Activated CD4-positive, CD25-positive, alpha-beta regulatory T cell treated with anti-CD3 and anti-CD28 coated beads, Interleukin-2, amount 50 U/mL, for 72 hours (primary cell): ENCODE measurements around the gene ZDHHC16.
"Not testable (repeated sequence)": the region's sequence is repeated elsewhere in the genome, so short reads cannot be mapped to it uniquely, and the experiment has no call there.

Experiments
- DNase-seq: peaks from one replicate; pipeline ENCODE4 v3.0.0; 2021

Gene ZDHHC16

DNA sequence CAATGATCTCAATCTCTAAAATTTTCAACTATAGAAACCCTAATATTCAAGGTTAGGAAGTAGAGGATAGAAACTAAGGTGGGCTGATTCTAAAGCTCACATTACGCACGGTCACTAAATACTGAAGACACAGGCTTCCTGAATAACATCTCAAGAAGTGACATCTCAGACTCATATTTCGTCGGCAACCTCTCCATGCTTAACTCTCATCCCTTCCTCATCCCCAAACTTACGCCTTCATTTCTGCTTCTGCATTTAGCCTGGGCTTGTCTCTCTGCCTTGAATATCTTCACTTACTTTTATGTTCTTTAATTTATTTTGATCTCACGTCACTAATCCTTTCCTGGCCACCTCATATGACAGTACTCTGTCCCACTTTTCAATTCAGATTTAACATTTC is 10.8 kb upstream of the ZDHHC16 start:
- DNase-seq: no peak

DNA sequence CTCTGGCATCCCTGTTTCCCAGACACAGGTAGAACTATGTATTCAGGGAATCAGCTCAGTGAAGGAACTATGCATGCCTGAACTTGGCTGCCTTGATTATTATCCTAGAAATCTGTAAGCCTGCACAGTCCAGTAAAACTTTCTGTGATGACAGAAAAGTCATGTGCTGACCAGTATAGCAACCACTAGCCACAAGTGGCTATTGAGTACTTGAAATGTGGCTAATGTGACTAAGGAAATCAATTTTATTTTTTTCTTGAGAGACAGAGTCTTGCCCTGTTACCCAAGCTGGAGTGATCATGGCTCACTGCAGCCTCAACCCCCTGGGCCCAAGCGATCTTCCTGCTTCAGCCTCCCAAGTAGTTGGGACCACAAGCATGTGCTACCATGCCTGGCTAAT is 3.7 kb upstream of the ZDHHC16 start:
- no peak for DNase-seq

DNA sequence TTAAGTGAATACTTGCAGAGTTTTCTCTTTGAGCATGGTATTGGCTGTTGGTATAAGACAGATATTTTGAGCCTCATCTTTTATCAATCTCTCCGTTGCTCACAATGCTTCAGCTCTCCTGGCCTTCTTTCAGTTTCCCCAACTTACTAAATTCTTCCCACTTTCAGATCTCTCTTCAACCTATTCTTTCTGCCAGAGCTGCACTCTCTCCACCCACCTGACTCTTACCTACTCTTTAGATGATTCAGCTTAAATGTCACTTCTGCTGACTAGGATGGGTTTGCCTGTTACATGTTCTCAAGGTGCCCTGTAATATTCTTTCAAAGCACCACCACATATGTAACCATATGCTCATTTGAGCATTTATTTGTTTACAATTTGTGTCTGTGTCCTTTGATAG is 1.8 kb upstream of the ZDHHC16 start:
- DNase-seq: no peak

DNA sequence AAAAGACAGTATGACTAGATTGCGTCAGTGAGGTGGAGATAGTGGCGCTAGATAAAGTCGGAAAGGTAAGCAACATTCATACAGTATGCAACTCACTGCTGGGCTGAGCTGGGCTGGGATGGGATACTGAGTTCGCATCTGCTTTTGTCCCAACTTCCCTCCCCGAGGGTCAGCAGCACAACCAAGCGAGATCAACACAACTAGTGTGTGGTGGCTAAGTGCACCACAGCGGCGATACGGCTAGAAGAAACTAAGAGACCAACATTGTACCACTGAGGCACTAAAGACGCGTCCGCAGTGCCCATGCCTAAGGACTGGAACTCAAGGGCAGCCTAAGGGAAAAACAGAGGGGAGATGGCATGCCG is 636 bp upstream of the ZDHHC16 start:
- DNase-seq: no peak

DNA sequence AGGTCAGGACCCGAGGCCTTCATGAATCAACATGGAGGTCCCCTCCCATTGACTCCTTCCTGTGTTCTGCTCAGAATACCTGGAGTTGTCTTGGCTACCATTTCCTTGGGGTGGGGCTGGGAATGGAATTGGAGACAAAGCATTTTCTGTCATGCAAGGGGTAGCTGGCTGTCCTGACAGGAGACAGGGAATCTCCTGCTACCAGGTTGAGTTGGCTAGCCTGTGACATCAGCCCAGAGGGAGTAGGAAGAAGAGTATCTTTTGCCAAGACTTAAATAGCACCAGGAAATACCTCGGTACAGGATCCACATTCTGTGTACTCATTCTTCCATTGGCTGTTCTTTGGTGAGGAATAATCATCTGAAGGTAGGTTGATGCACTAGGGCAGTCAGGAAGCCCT is 4.9 kb downstream of the ZDHHC16 start:
- DNase-seq: no peak

DNA sequence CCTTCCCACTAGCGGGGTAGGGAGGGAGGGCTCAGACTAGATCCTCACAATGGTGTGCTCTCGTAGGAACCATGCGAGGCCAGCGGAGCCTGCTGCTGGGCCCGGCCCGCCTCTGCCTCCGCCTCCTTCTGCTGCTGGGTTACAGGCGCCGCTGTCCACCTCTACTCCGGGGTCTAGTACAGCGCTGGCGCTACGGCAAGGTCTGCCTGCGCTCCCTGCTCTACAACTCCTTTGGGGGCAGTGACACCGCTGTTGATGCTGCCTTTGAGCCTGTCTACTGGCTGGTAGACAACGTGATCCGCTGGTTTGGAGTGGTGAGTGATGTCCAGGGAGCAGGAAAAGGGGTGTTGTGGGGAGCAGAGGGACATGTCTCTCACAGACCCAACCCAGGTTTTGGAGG is 5.6 kb downstream of the ZDHHC16 start:
- no peak for DNase-seq

DNA sequence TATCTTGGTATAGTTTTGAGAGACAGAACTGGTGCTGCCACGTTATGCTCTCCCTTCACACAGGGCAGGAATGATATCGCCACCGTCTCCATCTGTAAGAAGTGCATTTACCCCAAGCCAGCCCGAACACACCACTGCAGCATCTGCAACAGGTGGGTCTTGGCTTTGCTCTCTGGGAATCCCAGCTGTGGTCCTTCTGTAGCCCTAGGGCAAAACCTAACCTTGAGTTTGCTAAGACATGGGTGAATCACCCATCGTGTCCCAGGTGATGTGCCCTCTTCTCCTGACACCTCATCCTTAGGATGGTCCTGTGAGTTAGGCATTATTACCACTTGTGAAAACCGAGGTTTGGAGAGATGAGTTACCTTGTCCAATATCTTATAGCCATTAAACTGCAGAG is 6.4 kb downstream of the ZDHHC16 start:
- DNase-seq: no peak

DNA sequence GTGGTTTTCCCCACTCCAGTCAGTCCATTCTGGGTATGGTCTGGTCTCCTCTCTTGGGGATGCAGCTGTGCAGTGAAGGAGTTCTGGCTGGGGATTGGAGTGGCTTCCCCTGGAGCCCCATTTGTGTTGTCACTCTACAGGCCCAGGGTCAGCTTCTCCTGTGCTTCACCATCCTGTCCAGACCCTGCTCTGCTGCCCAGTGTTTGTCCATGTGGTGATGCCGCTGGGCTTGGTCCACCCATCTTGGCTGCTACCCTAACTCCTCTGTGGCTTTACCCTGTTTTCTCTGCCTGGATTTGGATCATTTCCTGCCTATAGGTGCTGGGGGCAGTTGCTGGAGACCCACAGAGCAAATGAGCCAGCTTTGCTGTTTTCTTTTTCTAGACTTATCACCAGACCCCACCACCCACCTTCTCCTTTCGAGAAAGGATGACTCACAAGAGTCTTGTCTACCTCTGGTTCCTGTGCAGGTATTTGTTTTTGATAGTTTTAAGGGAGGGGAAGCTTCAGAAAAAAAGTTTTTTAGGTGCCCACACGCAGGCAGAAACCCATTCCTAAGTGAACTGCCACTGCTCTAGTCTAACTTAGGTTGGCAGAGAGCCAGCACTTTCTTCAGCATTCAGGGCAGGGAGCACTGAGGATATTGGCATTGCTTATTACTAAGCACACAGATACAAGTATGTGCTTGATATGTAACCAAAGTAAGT is 8.5 kb downstream of the ZDHHC16 start:
- no peak for DNase-seq

DNA sequence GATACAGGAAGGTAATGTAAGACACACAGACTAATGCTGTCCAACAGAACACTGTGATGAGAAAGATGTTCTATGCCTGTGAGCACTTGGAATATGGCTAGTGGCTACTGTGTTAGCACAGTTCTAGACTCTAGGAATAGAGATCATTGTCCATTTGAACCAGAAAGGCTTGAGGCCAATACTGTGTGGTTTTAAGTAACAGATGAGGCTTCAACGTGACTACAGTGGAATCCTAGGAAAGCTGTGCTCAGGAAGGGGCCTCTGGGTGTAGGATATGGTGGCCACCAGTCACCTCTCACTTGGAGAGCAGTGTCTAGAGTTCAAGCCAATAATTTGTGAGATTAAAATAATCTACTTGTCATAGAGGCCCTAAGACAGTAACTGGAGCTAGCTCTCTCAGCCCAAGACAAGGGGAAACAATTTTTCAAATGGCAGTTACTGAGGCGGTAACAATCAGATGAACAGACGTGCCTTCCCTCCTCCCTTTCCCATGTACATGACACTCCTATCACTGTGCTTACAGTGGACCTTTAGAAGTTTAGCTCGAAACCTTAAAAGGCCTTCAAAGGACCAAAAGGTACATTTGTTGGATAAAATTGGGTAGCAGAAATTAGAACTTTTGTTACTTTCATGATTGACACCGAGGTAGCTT is 10.2 kb downstream of the ZDHHC16 start:
- DNase-seq: no peak

DNA sequence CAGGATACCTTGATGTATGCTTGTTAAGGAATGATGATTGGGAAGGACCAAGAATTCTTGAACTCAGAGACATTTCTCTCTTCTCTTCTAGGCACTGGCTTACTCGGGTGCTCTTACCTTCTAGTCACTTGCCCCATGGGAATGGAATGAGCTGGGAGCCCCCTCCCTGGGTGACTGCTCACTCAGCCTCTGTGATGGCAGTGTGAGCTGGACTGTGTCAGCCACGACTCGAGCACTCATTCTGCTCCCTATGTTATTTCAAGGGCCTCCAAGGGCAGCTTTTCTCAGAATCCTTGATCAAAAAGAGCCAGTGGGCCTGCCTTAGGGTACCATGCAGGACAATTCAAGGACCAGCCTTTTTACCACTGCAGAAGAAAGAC is 10.7 kb downstream of the ZDHHC16 start:
- DNase-seq: no peak

DNA sequence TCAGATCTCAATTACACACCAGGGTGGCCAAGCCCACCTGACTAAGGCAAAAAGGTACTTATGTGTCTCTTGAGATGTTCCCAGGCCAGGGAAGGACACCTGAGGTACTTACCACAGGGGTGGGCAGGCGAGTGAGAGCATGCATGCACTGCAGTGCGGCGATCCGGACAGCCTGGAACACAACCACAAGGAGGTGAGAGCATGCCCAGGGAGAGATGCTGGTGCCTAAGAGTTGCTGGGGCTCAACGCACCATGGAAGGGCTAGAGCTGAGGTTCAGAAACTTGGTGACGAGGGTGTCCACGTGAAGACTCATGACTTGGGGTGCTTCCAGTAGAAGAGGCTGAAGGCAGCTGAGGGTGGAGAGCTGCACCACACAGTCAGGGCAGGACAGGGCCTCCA is 13.1 kb downstream of the ZDHHC16 start:
- DNase-seq: no peak

DNA sequence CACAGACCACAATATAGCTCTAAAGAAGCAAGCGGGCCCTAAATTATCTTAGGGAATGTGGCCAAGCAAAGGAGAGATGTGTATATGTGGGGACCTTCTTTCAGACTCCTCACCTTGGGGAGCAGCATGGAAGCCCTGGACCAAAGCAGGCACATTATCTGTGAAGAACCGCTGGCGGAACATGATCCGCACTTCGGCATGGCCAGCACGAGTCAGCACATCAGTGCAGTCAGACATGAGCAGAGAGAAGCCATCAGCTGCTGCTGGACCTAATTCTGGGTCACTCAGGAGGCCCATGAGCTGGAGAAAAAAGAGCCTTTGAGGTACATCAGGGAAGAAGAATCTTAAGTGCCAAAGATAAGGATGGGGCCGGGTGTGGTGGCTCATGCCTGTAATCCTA is 14.0 kb downstream of the ZDHHC16 start:
- DNase-seq: no peak

DNA sequence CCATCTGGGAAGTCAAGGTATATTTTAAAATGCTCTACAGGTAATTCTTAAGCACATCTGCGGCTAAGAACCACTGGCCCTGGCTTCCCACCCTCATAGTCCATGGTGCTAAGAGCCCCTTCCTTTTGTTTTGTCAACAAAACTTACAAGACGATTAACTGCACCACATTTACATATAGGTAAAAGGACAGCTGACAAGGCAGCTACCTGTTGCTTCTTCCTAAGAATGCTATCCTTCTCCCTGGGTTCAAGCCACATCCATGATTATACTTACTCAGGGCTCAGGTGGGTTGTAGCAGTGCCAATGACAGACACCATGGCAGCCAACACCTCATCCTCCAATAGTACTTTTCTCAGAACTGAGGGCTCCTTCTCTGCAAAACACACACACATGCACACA is 16.3 kb downstream of the ZDHHC16 start:
- DNase-seq: no peak

DNA sequence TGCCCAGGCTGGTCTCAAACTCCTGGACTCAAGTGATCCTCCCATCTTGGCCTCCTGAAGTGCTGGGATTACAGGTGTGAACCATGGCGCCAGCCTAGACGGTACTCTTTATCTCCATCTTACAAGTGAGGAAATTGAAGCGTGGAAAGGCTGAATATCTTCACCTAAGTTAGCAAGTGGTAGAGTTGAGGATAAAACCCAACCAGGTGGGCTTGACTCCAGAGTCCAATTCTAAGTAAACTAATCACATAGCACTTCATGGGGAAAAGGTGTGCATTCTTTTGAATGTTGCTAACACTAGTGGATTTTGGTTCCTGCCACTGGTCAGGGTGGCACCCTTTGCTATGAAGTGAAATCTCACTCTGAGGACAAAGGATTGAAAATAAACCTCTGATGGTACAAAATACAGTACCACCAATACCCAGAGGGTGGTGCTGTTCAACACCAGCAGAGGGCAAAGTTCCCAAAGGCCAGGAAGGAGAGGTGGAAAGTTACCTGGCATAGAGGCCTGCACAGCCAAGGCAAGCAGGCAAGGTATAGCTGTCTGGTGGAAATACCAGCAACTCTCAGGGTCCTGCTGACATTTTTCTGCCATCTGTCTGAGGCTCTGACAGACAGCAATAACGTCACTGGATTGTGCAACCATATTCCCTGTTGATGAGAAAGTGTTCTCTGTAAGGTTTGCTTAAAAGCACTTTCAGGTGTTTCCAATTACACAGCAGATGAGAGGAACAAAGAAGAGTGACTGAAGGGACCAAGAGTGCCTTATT is 17.6 kb downstream of the ZDHHC16 start:
- DNase-seq: no peak

DNA sequence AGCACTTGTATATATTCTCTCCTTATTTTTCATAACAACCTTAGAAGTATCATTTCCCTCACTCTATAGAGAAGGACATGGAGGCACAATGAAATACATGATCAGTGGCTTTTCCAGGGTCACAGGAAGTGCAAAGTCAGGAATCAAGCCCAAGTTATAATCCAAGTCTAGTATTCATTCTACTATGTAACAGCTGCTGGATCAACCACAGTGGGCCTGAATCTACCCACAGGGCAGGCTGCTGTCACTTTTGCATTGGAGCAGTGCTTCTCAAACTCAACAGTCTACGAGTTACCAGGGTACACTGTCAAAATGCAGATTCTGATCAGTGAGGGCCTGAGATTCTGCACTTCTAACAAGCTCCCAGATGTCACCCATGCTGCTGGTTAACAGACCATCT is 18.3 kb downstream of the ZDHHC16 start:
- no peak for DNase-seq

DNA sequence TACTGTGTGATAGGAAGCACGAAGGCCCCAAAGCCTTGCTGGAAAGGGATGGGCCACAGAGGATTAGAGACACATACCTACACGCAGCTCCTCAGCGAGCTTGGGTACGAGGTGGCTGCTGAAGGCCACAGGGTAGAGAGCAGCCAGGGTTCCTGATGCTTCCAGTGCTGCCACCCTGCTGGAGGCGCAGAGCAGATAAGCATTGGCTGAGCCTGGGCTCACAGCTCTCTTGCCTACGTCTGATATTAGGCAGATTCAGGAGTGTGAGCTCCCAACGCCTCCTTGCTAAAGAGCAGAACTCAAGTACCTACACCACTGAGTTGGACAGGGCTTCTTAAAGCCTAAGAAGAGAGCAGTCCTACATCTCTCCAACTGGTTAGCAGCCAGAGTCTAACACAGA is 20.0 kb downstream of the ZDHHC16 start:
- no peak for DNase-seq

DNA sequence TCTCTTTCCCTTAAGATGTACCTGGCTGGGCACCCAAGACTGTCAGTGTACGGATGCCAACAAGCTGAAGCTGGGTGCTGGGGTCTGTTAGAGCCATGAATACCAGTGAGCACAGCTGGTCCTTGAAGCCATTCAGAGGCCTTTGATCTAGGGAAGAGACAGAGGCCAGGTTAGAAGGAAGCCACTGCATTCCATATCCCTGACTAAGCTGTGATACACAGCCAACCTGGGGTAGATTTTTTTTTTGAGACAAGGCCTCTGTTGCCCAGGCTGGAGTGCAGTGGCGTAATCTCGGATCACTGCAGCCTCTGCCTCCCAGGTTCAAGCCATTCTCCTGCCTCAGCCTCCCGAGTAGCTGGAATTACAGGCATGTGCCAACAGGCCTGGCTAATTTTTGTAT is 20.8 kb downstream of the ZDHHC16 start:
- no peak for DNase-seq

DNA sequence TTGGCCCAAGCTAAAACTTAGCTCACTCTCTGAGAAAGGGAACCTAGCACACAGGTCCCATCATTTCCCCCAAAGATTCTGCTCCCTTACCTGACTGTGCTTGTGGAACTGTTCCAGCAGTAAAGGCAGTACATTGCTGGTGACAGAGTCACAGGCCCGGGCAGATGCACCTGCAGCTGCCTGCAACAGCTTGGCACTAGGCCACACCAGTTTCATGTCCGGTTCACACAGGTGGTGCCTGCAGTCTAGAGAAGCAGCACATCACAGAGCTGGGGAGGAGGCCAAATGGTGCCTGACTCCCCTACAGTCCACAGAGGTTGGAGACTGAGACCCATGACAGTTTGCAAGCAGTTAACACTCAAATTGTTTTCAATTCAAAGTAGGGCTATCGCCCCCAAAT is 22.2 kb downstream of the ZDHHC16 start:
- DNase-seq: no peak

DNA sequence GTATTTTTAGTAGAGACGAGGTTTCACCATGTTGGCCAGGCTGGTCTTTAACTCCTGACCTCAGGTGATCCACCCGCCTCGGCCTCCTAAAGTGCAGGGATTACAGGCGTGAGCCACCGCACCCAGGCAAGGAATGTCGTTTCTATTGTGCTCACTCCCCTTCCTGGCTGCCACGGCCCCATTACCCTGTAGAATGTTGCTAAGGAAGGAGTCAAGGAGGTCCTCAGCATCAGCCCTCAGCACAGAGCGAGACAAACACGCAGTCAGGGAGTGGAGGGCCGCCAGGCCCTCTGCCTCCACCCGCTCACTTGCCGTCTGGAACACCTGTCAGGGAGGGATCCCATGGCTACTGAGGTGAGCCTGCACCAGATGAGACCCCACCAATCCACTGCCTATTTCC is 22.8 kb downstream of the ZDHHC16 start:
- DNase-seq: not testable (repeated sequence)

DNA sequence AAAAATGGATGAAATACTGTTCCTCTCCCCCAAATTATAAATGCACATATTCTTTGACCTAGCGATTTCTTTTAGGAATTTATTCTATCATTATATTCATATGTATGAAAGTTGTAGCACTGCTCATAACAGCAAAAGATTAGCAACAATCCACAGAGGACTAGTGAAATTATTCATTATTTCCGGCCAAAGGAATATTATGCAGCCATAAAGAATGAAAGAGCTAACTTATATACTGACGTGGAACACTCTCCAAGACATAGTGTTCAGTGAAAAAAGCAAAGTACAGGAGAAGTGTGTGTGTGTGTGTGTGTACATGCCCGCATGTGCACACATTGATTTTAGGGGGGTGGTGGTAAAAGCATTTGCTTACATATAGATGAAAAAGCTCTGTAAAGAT is 28.9 kb downstream of the ZDHHC16 start:
- no peak for DNase-seq

DNA sequence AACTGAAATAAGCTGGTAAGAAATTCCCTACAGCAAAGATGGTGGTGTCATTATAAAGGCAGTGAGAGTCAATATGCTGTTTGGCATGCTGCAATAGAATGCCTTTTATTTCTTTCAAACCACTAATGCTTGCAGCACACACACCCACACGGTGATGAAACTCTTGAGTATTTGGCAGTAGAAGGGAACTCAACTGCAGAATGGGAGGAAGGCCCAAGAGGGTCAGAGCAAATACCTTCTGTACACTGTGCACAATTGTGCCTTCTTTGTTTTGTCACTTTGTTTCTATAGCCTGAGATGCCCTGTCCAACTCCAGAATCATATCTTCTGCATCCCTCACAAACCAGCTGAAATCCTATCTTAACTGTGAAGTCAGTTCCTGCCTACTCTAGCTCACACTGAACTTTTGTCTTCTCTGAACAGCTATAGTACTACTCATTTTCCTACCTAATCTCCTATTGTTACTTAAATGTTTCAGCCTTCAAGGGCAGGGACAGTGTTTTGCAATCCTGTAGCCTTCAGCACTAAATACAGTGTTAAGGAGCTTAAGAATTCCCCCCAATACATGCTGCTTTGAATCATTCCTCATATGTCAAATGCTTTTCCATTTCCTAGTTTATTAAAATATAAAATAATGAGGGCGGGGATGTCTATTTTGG is 30.1 kb downstream of the ZDHHC16 start:
- DNase-seq: no peak

DNA sequence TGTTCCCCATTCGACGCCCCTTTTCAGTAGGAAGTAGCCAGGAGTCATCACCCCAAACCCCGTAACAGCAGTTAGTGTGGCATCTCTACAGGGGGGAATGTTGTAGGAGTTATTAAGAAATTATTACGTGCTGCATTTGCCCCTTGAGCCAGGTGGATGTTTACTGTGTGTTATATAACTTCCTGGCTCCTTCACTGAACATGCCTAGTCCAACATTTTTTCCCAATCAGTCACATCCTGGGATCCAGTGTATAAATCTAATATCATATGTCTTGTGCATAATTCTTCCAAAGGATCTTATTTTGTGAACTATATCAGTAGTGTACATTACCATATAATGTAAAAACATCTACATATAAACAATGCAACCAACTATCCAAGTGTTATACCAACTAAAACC is 33.4 kb downstream of the ZDHHC16 start:
- not testable (repeated sequence) for DNase-seq

DNA sequence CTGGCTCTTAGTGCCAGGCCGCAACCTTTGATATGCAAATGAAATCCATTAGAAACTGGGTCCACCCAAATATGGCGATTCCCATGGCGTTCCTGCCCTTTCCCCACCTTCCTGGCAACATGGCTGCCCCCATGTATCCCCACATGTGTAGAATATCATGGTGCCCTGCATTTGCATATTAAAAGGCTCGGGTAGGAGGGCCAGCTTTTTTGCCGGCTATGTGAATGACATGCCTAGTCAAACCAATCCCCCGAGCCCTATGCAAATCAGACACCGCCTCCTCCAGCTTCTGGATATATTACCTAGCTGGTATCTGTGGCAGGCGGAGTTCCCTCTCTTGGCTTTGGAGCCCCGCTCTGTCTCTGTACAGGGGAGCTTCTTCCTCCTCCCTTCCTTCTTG is 34.0 kb downstream of the ZDHHC16 start:
- no peak for DNase-seq

DNA sequence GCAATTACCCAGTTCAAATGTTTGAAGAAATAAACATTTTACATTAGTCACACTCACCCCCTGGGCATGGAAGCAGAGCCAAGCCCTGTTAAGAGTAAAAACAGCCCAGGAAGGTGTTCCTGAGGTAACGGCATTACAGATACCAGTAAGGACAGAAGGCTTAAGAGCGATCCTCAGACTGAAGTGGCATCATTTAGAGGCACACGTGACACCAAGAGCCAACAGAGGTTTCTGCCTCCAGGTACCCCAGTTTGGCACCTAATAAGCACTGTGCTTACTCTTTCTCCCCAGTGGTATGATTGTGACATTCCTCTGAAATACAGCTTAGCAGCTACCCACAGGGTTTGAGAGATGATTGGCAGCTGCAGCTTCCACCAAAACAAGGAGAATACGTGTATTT is 35.1 kb downstream of the ZDHHC16 start:
- no peak for DNase-seq
